Measurements from ENCODE around the gene SGMS1. TPM values are rescaled to one million over a fixed set of nuclear protein-coding genes. Genes with fewer than 3 reads are reported as not detected.

Gene SGMS1
- total and polyA plus RNA-seq, 2 experiments from 2014 or later, result 15.0 to 34.7 TPM

GRCh38 chr10:50469288-50469687 is 154.5 kb downstream of the SGMS1 start:
- no peaks in the 10 kb centered on the region for H3K36me3 Mint-ChIP-seq (ENCODE audit: low read depth)
- Histone ChIP-seq H3K4me1 (ENCODE audit: insufficient read depth) (peaks cover 36% of the 10 kb centered on the region), H3K4me3 (no peak overlapping the region), H3K9me2 (ENCODE audit: insufficient read depth) (no peaks in the 10 kb centered on the region; the same call in 1 of the 2 replicates), H3K79me2 (replicated peaks; ENCODE audit: insufficient read depth) (peaks cover 12% of the 10 kb centered on the region), H3K36me3 (ENCODE audit: insufficient read depth) (no peaks in the 10 kb centered on the region), H3F3A (replicated peaks; ENCODE audit: low read depth) (no peaks in the 10 kb centered on the region), H3K4me2 (no peak overlapping the region), H3K27me3 (ENCODE audit: insufficient read depth) (no peaks in the 10 kb centered on the region), H3K27ac (ENCODE audit: low read depth) (no peak overlapping the region), H2AFZ (no peak overlapping the region), H4K20me1 (replicated peaks; ENCODE audit: insufficient read depth) (no peaks in the 10 kb centered on the region)
- ATAC-seq, result no peak
- no peak overlapping the region for H3K4me3 Mint-ChIP-seq
- TF ChIP-seq ZNF331 (CRISPR knock-in tag; IDR thresholded peaks at IDR 0.05; ENCODE audit: low read depth) (no peak), POLR2AphosphoS5 (IDR thresholded peaks at IDR 0.05; ENCODE audit: low read depth) (no peak), REST (IDR thresholded peaks at IDR 0.05; ENCODE audit: unreplicated experiment) (no peak), JUNB (IDR thresholded peaks at IDR 0.05; ENCODE audit: unreplicated experiment) (no peak), ZNF462 (CRISPR knock-in tag; IDR thresholded peaks at IDR 0.05) (no peak), ZNF114 (CRISPR knock-in tag; IDR thresholded peaks at IDR 0.05) (no peak), NANOG (IDR thresholded peaks at IDR 0.05; ENCODE audit: borderline replicate concordance) (no peak), CREB1 (CRISPR knock-in tag; IDR thresholded peaks at IDR 0.05; ENCODE audit: low read depth) (no peak), EZH2phosphoT487 (IDR thresholded peaks at IDR 0.05; ENCODE audit: unreplicated experiment) (no peak), EZH2 (IDR thresholded peaks at IDR 0.05; ENCODE audit: low read depth, unreplicated experiment) (no peak), STAT1 (IDR thresholded peaks at IDR 0.05; ENCODE audit: unreplicated experiment) (no peak)
- TF ChIP-seq, protein P1, sequence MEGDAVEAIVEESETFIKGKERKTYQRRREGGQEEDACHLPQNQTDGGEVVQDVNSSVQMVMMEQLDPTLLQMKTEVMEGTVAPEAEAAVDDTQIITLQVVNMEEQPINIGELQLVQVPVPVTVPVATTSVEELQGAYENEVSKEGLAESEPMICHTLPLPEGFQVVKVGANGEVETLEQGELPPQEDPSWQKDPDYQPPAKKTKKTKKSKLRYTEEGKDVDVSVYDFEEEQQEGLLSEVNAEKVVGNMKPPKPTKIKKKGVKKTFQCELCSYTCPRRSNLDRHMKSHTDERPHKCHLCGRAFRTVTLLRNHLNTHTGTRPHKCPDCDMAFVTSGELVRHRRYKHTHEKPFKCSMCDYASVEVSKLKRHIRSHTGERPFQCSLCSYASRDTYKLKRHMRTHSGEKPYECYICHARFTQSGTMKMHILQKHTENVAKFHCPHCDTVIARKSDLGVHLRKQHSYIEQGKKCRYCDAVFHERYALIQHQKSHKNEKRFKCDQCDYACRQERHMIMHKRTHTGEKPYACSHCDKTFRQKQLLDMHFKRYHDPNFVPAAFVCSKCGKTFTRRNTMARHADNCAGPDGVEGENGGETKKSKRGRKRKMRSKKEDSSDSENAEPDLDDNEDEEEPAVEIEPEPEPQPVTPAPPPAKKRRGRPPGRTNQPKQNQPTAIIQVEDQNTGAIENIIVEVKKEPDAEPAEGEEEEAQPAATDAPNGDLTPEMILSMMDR (conservative IDR thresholded peaks at IDR 0.05; ENCODE audit: low read depth in 2 of 2), result no peak
- TF ChIP-seq, protein P2, sequence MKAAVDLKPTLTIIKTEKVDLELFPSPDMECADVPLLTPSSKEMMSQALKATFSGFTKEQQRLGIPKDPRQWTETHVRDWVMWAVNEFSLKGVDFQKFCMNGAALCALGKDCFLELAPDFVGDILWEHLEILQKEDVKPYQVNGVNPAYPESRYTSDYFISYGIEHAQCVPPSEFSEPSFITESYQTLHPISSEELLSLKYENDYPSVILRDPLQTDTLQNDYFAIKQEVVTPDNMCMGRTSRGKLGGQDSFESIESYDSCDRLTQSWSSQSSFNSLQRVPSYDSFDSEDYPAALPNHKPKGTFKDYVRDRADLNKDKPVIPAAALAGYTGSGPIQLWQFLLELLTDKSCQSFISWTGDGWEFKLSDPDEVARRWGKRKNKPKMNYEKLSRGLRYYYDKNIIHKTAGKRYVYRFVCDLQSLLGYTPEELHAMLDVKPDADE (IDR thresholded peaks at IDR 0.05), result no peak
- peaks cover 53% of the 10 kb centered on the region for H3K4me1 Mint-ChIP-seq
- H3K9me3 Mint-ChIP-seq, result no peaks in the 10 kb centered on the region
- no peaks in the 10 kb centered on the region for H3K27me3 Mint-ChIP-seq (ENCODE audit: insufficient read depth, low read depth, poor library complexity)
- no peak for DNase-seq (ENCODE audit: low spot score)
- H3K27ac Mint-ChIP-seq, result peak overlapping the region; percentile 98
